Left cardiac atrium (tissue), 4 donors: ENCODE measurements around the gene CACNA1G. TPM values are rescaled to one million over a fixed set of nuclear protein-coding genes. Genes with fewer than 3 reads are reported as not detected.

Source experiments
- ATAC-seq, 2 donors: fragments of 200-7000 bp; cut with Tn5 transposase; one replicate each; pipeline ENCODE4 v1.9.1; 2020; ENCODE audit warnings: mild to moderate bottlenecking in 2 of 2, moderate library complexity in 2 of 2
- DNase-seq: peaks from one replicate; pipeline ENCODE4 v3.0.0-alpha.2; 2020
- intact Hi-C, 2 donors: fragments of 100-400 bp; cut with DNase I; formaldehyde crosslinking; loops; one replicate each; pipeline versions ENCODE4 v1.14.1 to v1.15.1; 2022 to 2023
- long read RNA-seq: library from polyadenylated mRNA; unstranded; transcript quantifications from one replicate; pipeline ENCODE4 v2.0.0, GENCODE V29; 2021
- total RNA-seq, 2 donors: library from RNA; stranded (reverse); fragmentation: NEBNext Ultra II Directional; extraction: Animal tissue kit (Norgen Biotek cat#: 25700); gene quantifications; one replicate each; pipeline ENCODE4 v1.2.1, GENCODE V29; 2021
- donor health status: DM: no; HTN: yes; CAD: no.
- donor health status: DM: no; HTN: yes; CAD: no; lungs with severe emphysema.
- donor health status: DM: yes; HTN: yes; CAD: no.
- donor health status: Dilated cardiomyopathy.

The CACNA1G gene
- 1 to 10 TPM; 5.7 to 6.9 TPM for total RNA-seq
- long read RNA-seq, partial matches to known transcripts, result 1 of 6 reads
- long read RNA-seq, other reads (novel, unspliced or antisense), result 5 of 6 reads

DNA sequence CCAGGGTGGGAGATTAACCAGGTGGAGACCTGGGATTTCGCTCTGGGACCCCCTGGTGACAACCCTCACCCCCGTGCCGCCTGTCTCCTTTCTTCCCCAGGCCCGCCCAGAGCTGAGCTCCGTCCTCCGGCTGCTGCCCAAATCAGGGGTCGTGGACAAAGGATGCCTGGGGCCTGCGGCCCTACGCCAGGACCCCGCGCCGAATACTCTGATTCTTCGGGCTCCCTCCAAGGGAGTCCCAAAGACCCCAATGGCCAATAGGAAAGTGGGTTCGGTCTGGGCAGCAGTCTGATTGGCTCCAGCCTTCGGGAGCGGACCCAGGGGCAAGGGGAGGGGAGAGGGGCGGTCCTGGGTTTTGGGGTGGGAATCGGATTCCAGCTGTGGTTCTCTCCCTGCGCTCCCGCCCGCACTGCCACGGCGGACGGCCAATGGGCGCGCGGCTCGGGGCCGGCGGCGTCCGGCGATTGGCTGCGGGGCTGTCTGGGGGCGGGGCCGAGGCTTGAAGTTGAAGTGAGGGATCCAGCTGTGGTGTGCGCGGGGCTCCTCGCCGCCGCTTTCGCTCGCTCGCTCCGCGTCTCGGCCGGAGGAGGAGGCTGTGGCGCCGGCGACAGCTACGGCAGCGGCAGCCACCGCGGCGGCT lies at the start of gene CACNA1G:
Gene CACNA1G, plus strand, starts transcription at position 531 of the 640 bp plus-strand sequence. CDS start 745 bp downstream, outside the sequence.
- DNase-seq (peak; percentile 91), ATAC-seq (peak; percentile 87 to 91)
- intact Hi-C loops, result no loop called here

- intact Hi-C loops, result no loop called here
- ATAC-seq (no peak), DNase-seq (no peak)
Observed at GRCh38 chr17:50511058-50511457, 49.5 kb upstream of the CACNA1G start.

GRCh38 chr17:50513495-50513894 lies 47.0 kb upstream of the CACNA1G start:
- intact Hi-C loops, result no loop called here
- DNase-seq, result no peak

DNA sequence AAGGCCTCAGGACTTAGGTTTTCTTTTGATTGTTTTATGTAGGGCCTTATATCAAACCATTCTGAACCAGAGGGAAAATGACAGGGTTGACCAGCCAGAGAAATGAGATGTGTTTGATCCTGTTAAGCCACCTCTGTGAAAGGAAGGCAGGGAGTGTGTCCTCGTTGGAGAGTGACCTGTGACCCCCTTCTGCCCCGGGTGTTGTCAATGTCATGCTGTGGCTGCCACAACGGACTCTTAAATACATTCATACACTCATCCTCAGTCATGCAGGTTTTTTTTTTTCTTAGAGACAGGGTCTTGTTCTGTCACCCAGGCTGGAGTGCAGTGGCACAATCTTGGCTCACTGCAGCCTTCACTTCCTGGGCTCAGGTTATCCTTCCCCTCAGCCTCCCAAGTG lies 46.1 kb upstream of the CACNA1G start:
- no peak for ATAC-seq
- intact Hi-C loops, result no loop called here

More at GRCh38 chr17:50513495-50513894, 47.0 kb upstream of the CACNA1G start:
- no peak for ATAC-seq

DNA sequence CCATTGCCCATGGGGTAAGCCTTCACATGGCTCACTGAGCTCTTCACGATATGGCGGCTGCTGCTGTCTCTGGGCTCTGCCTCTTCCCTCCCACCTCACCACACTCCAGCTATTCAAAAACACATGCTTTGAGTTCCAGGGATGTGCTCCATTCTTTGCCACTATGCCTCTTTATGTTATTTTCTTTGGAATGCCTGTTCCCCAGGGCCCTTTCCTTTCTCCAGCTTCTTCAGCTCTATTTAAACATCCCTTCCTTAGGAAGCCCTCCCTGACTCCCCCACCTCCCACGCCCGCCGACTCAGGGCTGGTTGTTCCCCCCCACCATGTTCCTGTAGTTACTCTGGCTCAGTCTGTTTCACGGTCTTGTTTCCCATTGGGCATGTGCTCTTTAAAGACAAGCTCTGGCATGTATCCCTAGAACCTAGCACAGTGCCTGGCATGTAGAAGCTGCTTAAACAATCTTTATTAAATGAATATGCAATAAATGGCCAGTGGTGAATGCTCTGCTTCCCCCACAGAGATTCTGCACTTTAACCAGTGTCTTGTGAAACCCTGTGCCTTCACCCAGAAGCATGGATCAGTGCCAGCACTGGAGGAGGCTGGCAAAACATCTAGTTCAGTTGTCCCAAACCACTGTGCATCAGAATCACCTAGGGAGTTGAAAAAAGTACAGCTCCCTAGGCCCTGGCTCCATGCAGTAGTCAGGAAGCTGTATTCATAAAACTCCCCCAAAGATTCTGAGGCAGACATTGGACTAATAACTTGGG lies 45.4 kb upstream of the CACNA1G start:
- DNase-seq (no peak), ATAC-seq (peak; percentile 50 to 74)
- intact Hi-C loops, result no loop called here

More for the DNA sequence above, 46.1 kb upstream of the CACNA1G start:
- no peak for DNase-seq

DNA sequence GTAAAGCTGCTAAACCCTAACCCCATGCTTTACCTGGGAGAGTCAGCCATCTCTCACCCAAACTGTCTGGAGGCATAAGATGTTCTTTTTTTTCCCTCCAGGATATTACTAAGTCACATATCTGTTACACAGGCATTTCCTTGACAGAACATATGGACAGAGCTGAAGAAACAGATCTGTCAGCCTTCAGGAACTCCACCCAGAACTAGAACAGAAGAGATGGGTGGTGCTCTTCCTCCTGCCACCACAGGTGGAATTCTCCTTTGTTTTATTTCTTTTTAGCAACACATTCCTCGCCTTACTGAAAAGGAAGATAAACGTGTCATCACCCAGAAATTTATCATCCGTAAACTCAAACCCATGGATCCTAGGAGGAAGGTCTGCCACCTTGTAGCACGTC lies 43.5 kb upstream of the CACNA1G start:
- intact Hi-C loops, result no loop called here
- no peak for DNase-seq
- no peak for ATAC-seq

DNA sequence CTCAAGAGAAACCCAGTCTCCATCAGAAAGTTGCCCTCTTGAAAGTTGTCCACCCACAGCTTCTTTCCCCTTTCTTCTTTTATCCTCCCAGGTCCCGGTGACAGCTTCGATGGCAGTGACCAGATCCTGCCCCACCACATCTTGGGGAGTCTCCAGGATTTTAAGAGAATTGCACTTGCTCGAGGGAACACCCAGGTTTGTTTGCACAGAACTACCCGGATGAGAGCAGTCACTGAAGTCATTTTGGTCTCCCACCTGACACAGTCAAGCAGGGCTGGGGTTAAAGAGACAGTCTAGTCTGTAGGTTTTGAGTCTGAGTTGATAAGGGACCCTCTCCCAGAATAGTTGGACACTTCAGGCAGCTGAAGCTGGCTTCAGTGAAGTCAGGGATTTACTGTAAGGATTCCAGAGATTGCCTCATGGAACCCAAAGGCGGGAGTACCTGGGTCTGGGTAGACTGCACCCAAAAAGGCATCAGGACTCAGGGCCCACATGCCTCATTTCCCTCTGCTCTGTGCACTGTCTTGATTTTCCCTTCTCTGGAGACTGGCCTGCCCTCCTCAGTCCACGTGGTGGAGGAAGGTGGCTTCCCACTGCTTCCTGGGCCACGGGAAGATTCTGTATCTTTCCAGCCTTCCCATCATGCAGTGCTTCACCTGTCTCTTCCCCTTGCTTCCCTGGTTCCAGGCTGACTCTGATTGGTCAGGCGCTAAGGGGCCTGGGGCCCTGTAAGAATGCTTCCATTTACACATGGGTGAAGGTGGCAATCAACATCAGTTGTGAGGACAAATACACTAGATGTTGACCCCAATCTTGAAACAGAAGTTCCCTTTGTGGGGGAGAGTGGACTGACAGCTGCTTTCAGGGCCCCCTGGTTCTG lies 42.8 kb upstream of the CACNA1G start:
- ATAC-seq, result no peak
- DNase-seq, result no peak
- intact Hi-C loops, result no loop called here

DNA sequence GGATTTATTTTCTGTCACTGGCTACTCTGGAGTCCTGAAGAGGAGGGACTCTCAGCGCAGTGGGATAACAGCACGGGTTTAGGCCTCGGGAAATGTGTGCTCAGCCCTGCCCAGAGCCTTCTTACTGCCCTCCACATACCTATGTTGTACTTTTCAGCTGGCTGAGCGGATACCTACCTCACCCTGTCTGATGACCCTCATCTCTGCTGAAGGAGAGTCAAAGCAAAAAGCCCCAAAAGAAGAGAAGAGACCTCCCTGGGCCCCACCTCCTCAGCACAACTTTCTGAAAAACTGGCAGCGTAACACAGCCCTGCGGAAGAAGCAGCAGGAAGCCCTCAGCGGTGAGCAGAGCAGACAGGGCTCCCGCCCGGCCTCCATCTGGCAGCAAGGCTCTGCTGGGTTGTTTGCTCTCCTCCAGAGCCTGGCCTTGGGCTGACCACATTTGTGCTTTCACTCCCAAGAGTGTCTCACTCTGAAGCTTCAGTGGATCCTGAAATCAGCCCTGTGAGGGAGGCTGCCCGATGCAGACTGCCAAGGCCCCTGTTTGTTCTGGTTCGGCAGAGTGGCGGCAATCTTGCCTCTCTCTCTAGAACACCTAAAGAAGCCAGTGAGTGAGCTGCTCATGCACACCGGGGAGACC lies 42.0 kb upstream of the CACNA1G start:
- intact Hi-C loops, result no loop called here
- no peak for ATAC-seq
- DNase-seq, result no peak

DNA sequence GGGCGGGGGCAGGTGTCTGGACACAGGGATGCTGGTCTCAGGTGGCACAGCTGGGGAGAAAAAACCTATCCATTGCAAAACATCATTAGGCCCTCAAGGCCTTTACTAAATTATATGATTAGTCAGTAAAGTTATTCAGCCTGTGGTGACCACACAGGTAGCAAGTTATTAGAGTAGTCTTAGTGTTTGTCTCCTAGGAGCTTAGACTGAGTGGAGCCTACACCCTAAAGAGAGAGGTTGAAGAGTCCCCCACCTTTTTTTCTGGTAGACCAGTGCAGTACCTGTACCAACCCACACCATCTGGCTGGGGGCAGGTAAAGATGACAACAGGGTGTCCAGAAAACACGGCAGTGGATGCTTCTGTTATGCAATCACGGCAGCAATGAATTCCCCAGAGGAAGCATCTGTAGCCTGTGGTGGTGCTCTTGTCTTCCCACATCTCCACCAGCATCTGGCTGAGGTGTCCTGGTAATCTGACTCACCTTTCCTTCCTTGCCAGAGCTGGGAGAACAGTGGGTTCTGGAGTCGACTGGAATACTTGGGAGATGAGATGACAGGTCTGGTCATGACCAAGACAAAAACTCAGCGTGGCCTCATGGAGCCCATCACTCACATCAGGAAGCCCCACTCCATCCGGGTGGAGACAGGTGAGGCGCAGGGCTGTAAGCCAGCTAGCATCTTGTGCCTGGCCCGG lies 41.2 kb upstream of the CACNA1G start:
- ATAC-seq (no peak), DNase-seq (no peak)
- intact Hi-C loops, result no loop called here

DNA sequence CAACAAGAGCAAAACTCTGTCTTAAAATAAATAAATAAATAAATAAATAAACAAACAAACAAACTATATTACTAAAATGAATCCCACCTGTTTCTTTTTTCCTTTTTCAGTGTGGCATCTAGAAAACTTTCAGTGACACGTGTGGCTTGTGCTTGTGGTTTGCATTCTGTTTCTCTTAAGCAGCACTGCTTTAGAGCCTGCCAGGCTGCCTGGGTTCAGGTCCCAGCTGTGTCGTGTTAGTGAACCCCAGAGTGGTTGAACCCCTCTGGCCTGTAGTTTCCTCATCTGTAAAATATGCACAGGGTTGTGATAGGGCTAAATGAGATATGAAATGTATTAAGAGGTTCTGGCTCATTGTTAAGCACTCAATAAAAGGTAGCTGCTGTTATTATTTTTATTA lies 40.0 kb upstream of the CACNA1G start:
- DNase-seq, result no peak
- intact Hi-C loops, result no loop called here
- no peak for ATAC-seq

- intact Hi-C loops, result no loop called here
- ATAC-seq (no peak), DNase-seq (no peak)
Observed at GRCh38 chr17:50521514-50521913, 39.0 kb upstream of the CACNA1G start.

- ATAC-seq (no peak), DNase-seq (no peak)
- intact Hi-C loops, result no loop called here
Observed at GRCh38 chr17:50522766-50523165, 37.7 kb upstream of the CACNA1G start.

- intact Hi-C loops, result no loop called here
- DNase-seq (no peak), ATAC-seq (no peak)
Observed at GRCh38 chr17:50523208-50523607, 37.3 kb upstream of the CACNA1G start.

GRCh38 chr17:50524838-50525237 lies 35.7 kb upstream of the CACNA1G start:
- DNase-seq, result no peak
- ATAC-seq, result no peak
- intact Hi-C loops, result no loop called here

DNA sequence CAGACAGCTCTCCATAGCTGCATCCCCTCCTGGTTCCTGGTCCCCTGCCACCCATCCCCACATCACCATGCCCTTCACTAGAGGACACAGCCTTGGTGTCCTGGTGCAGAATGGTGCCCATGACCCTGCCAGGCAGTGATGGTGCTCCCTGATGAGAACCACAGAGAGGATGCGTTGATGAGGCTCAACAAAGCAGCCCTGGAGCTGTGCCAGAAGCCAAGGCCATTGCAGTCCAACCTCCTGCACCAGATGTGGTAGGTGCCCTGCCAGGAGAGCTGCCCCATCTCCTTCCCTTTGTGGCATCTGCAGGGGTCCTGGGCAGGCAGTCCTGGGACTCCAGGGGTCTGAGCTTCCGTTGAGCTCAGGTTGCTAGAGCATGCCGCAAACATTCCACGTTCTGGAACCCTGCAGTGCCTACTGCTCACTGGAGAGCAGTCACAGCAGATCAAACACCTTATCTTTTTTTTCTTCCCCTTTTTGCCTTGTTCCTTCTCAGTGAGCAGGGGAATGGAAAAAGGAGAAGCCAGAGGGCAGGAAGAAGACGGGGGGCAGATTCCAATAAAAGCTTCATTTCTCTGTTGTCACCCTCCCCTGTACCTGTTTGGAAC lies 33.3 kb upstream of the CACNA1G start:
- no peak for ATAC-seq

DNA sequence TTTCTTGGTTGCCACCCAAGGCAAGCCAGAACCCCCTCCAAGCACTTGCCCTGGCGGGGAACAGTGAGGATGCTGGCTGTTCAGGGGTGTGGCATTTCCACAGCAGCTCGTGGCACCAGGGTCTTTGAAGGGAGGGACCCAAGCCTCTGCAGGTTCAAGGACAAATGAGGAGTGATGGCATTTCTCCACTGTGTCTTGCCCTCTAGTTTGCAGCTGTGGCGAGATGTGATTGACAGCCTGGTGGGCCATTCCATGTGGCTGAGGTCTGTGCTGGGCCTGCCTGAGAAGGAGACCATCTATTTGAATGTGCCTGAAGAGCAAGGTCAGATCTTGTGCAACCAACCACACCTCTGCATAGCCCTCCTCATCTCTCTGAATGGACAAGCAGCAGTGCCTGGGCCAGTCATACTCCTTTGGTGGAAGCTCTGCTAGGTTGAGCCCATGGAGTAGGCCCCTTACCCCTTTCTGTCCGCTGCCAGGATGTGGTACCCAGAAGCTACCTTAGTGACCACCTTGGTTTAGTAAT lies 32.5 kb upstream of the CACNA1G start:
- ATAC-seq, result no peak
- intact Hi-C loops, result no loop called here
- no peak for DNase-seq

More for the DNA sequence above, 33.3 kb upstream of the CACNA1G start:
- no peak for DNase-seq
- intact Hi-C loops, result no loop called here

- ATAC-seq (no peak), DNase-seq (no peak)
- intact Hi-C loops, result no loop called here
Observed at GRCh38 chr17:50529849-50530248, 30.7 kb upstream of the CACNA1G start.
